Stimulated activated naive CD8-positive, alpha-beta T cell treated with anti-CD3 and anti-CD28 coated beads, Interleukin-15, Interleukin-2, amounts not matched to agents 100 U/mL and 50 U/mL, for 24 hours (primary cell): Measurements from ENCODE around the gene KRTAP5-5.
A peak's percentile ranks its signal among the peaks of the same experiment; 100 is the strongest.
"Not testable (repeated sequence)": the region's sequence is repeated elsewhere in the genome, so short reads cannot be mapped to it uniquely, and the experiment has no call there.

Source experiments
- ATAC-seq: fragments of 150-1000 bp; cut with Tn5 transposase; one replicate; pipeline ENCODE4 v1.10.0; 2021
- DNase-seq: peaks from one replicate; pipeline ENCODE4 v3.0.0; 2021

Gene KRTAP5-5, protein sequence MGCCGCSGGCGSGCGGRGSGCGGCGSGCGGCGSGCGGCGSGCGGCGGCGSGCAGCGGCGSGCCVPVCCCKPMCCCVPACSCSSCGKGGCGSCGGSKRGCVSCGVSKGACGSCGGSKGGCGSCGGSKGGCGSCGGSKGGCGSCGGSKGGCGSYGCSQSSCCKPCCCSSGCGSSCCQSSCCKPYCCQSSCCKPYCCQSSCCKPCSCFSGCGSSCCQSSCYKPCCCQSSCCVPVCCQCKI

DNA sequence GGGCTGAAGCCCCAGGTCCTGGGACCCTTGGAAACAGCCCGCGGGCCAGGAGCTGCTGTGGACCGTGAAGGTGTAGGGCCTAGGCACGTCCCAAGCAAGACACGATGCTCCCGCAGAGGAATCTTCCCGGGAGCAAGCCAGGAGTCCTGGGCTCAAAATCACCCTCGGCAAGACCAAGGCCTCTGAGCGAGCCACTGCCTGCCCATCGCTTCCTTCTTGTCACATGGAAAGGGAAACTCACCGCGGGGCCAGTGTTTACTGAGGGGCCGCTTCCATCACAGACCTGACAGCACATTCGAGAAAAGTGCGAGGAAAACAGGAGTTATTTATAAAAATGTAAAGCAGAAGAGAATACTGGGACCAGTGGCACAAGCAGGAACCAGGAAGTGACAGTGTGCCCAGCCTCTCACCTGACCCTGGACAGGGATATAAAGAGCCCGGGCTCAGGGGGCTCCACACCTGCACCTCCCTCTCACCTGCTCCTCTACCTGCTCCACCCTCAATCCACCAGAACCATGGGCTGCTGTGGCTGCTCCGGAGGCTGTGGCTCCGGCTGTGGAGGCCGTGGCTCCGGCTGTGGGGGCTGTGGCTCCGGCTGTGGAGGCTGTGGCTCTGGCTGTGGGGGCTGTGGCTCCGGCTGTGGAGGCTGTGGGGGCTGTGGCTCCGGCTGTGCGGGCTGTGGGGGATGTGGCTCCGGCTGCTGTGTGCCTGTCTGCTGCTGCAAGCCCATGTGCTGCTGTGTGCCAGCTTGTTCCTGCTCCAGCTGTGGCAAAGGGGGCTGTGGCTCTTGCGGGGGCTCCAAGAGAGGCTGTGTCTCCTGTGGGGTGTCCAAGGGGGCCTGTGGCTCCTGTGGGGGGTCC, at the start of gene KRTAP5-5:
TSS of gene KRTAP5-5 (plus strand) at position 450 of the 860 bp plus-strand sequence. CDS start at position 516, 66 bp downstream.
- no peak for DNase-seq
- ATAC-seq, result no peak

DNA sequence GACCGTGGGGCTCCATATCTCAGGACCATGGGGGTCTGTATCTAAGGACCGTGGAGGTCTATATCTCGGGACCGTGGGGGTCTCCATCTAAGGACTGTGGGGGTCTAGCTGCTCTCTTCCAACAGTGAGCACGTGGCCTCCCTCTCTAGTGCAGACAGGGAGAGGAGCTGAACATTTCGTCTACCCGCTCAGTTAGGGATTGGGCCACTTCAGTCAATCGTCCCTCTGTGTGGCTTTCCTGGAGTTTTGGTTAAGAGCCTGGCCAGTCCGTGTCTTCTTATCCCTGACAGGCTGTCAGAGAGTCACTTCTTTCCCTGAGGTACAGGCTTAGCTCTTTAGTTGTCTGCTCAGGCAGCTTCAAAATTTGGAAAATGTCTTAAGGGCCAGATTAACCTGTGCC, 47.6 kb upstream of the KRTAP5-5 start:
- ATAC-seq, result no peak
- DNase-seq, result no peak

DNA sequence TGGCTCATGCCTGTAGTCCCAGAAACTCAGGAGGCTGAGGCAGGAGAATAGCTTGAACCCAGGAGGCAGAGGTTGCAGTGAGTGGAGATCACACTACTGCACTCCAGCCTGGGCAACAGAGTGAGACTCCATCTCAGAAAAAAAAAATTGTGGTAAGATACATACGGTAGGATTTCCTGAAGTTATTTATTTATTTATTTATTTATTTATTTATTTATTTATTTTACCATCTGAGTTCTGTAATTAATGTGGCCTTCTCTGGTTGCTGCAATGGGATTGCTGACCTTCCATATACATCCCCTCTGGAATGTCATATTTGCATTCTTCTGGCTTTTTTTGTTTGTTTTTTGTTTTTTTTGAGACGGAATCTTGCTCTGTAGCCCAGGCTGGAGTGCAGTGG, 46.7 kb upstream of the KRTAP5-5 start:
- not testable (repeated sequence) for ATAC-seq

DNA sequence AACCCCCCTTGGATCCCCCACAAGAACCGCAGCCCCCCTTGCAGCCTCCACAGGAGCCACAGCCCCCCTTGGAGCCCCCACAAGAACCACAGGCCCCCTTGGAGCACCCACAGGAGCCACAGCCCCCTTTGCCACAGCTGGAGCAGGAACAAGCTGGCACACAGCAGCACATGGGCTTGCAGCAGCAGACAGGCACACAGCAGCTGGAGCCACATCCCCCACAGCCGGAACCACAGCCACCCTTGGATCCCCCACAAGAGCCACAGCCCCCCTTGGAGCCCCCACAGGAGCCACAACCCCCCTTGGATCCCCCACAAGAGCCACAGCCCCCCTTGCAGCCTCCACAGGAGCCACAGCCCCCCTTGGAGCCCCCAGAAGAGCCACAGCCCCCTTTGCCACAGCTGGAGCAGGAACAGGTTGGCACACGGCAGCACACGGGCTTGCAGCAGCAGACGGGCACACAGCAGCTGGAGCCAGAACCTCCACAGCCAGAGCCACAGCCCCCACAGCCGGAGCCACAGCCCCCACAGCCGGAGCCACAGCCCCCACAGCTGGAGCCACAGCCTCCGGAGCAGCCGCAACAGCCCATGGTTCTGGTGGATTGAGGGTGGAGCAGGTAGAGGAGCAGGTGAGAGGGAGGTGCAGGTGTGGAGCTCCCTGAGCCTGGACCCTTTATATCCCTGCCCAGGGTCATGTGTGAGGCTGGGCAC, 44.8 kb upstream of the KRTAP5-5 start, which contains the start of gene KRTAP5-1:
TSS of gene KRTAP5-1 (minus strand) at position 623 of the 710 bp plus-strand sequence. CDS start at position 589, 34 bp downstream.
- not testable (repeated sequence) for DNase-seq, ATAC-seq

More for the DNA sequence above, 46.7 kb upstream of the KRTAP5-5 start:
- DNase-seq, result not testable (repeated sequence)

DNA sequence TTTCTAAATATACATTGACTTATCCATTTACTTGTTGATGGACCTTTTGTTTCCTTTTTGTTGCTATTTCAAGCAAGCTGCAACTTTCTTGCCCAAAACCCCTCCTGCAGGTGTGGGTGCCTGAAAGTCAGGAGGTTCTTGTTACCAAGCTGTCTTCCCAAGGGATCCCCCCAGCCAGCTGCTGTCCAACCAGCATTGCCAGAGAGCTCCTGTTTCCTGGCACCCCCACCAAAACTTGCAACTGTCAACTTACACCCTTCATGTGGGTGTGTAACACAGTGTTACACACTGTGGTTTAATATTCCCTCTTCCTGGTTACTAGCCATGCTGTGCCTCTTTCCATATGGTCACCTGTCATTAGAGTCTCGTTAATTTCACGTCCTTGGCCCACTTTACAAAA, 42.9 kb upstream of the KRTAP5-5 start:
- ATAC-seq (no peak), DNase-seq (no peak)

DNA sequence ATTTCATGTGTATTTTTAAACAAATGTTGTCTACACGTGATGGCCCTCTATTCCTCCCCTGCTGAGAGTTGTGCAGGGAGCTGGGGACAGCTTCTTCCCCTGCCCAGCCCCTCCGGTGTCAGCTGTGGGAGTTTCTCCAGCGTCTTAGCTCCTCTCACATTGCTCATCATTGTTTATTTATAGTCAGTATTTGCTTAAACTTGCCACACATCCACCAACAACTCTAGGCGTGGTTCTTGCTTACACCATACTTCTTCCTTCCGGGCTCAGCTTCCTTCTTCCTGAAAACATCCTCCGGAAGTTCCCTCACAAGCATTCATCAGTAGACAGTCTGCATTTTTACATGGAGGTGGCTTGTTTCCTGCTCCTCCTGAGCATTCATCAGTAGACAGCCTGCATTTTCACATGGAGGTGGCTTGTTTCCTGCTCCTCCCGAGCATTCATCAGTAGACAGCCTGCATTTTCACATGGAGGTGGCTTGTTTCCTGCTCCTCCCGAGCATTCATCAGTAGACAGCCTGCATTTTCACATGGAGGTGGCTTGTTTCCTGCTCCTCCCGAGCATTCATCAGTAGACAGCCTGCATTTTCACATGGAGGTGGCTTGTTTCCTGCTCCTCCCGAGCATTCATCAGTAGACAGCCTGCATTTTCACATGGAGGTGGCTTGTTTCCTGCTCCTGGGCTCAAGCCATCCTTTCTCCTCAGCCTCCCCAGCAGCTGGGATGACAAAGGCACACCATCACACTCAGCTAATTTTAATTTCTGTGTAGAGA, 40.2 kb upstream of the KRTAP5-5 start:
- ATAC-seq, DNase-seq: not testable (repeated sequence)

DNA sequence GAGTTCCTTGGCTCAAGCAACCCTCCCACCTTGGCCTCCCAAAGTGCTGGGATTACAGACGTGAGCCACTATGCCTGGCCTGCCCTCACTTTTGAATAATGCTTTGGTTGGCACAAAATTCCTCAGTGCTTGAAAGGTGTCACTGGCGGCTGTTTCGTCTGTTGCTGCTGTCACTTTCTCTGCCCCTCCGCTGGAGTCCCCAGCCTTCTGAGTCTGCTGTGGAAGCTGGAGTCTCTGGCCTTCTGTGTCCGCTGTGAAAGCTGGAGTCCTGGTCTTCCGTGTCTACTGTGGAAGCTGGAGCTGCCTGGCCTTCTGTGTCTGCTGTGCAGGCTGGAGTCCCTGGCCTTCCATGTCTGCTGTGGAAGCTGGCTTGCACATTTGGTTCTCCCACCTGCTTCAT, 39.6 kb upstream of the KRTAP5-5 start:
- DNase-seq, result no peak

DNA sequence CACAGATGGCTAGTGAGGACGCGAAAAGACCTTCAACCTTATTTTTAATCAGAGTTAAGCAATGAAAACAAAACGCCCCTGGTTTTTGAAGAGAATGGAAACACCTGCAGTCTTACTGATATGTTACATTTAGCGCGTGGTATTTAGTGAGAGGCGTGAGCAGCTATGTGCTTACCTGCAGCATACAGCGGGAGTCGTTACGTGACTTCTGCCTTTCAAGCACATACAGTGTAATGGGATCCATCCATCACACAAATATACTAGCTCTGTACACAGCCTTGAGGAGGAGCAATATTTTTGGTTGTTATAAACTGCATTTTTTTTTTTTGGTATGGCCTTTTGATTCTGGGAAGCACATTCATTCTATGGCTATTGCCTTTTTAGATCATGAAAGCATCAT, 36.9 kb upstream of the KRTAP5-5 start:
- DNase-seq (no peak), ATAC-seq (no peak)

More for the DNA sequence above, 39.6 kb upstream of the KRTAP5-5 start:
- ATAC-seq, result no peak

DNA sequence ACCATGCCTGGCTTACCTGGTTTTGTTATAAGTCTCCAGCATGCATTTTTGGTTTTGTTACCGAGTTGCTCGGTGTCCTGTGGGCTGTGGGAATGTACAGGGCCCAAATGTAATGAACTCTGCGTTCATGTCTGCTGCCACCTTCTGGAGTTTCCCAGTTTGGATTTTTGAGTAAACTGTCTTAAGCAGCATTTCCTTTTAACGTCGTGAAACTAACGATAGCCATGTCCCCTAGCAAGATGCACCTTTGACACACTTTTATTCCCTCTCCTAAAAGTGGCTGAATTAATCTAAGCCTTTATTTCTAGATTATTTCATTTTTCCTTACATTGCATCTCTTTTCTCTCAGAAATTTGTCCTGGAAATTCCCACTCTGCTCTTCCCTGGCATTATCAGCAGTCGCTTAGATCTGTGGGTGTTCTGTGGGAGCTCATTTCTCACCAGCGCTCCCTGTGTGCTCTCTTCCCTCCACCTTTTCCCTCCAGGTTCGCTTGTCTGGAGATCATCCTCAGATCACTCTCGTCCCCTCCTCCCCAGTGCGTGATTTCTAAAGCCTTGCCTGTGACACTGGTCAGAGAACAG, 33.5 kb upstream of the KRTAP5-5 start:
- ATAC-seq, DNase-seq: not testable (repeated sequence)

DNA sequence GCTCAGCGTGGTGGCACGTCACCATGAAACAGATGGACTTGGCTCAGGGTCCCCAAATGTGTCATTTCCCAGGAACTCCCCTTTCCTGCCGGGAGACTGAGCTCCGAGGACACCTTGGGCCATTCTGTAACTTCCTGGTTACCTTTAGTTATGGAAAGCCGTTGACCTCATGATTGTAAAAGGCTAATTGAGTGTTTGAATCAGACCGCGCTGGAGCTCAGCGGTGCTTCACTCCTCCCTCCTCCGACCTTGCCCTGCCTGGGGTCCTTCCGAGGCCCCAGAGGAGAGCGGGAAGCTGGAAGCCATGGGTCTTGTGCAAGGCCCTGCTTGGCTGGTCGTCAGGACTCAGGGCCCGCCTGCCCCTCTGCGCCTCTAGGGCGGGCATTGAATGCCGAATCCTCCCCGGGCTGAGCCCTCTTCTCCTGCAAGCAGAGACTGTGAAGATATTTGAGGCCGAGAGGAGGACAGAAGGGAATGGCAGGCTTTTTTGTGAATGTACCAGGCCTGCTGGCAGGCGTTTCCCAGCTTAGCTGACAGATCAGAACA, 32.9 kb upstream of the KRTAP5-5 start:
- ATAC-seq, result not testable (repeated sequence)

DNA sequence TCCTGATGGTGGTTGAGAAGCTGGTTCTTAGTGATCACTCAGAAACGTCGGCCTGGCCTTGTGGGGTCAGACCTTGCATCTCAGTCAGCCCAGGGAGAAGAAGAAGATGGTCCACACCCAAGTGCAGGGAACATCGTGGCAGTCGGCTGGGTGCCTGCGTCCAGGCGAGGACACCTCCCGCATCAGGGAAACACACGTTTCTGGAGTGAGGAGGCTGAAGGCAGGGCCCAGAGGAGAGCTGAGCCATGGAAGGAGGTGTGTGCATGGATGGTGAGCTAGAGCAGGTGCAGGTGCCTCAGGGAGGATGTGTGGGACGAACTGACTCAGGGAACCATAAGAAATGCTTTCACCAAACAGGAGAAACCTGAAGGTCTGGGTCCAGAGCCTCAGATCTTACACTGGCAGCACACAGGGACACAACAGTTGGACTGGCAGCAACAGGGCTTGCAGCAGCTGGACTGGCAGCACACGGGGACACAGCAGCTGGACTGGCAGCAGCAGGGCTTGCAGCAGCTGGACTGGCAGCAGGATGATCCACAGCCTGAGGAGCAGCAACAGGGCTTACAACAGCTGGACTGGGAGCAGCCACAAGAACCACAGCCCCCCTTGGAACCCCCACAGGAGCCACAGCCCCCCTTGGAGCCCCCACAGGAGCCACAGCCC, 32.1 kb upstream of the KRTAP5-5 start:
- no peak for DNase-seq
- no peak for ATAC-seq

More for the DNA sequence above, 32.9 kb upstream of the KRTAP5-5 start:
- not testable (repeated sequence) for DNase-seq

DNA sequence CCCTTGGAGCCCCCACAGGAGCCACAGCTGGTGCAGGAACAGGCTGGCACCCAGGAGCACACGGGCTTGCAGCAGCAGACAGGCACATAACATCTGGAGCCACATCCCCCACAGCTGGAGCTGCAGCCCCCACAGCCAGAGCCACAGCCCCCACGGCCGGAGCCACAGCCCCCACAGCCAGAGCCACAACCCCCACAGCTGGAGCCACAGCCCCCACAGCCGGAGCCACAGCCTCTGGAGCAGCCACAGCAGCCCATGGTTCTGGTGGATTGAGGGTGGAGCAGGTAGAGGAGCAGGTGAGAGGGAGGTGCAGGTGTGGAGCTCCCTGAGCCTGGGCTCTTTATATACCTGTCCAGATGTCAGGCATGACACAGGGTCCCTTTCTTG, 31.6 kb upstream of the KRTAP5-5 start, which contains the start of gene KRTAP5-2:
TSS of gene KRTAP5-2 (minus strand) at position 301 of the 387 bp plus-strand sequence. CDS start at position 257, 44 bp downstream.
- DNase-seq (no peak), ATAC-seq (no peak)

DNA sequence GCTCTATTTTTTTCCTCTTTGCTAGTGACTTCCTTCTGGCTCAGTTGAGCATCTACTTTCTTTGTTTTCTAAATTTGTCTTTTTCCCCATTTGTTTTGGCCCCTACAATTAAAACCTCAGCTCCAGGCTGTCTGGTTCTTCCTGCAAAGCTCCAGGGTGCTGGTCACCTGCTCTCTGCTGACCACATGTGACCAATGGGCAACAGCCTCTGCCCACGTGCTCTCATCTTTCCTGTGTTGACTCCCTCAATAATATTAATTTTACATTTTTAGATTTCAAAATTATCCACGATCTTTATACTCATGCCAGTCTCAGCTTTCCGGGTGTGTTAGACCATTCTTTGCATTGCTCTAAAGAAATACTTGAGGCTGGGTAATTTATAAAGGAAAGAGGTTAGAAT, 31.2 kb upstream of the KRTAP5-5 start:
- ATAC-seq, DNase-seq: not testable (repeated sequence)

DNA sequence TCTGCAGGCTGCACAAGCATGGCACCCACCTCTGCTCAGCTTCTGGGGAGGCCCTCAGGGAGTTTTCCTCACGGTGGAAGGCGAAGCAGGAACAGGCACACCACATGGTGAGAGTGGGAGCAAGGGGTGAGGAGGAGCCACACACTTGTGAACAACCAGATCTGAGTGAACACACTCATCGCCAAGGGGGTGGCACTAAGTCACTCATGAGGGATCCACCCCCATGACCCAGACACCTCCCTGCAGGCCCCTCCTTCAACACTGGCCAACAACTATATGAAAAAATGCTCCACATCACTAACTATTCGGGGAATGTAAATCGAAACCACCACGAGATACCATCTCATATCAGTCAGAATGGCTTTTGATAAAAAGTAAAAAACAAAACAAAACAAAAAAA, 30.8 kb upstream of the KRTAP5-5 start:
- ATAC-seq (no peak), DNase-seq (no peak)

DNA sequence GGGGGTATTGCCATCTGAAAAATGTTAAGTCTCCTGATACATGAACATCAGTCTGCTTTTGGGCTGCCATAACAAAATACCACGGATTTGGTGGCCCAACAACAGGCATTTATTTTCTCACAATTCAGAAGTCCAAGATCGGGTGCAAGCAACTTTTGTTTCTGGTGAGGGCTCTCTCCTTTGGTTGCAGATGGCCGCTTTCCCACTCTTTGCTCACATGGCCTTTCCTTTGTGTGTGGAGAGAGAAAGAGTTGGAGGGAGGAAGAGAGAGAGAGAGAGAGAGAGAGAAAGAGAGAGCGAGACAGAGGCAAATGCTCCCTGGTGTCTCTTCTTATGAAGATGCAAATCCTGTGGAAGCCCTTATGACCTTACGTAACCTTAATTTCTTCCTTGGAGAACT, 28.9 kb upstream of the KRTAP5-5 start:
- DNase-seq (no peak), ATAC-seq (no peak)

DNA sequence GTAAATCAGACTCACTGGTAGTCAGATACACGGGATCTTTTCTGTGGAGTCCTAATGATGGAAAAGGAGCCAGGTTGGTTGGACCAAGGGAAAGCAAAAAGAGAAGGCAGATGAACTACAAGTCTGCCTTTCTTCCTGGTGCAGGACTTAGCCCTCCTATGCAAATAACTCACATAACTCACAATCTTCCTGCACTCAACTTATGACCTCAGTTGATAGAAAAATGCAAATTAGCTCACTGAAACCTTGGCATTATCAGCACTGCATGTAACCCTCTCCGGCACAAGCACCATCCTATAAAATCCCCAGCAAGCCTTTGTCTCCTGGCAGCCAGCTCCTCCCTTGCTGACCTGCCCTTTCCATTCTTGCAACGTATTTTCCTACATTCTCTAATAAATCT, 27.9 kb upstream of the KRTAP5-5 start:
- not testable (repeated sequence) for DNase-seq, ATAC-seq

DNA sequence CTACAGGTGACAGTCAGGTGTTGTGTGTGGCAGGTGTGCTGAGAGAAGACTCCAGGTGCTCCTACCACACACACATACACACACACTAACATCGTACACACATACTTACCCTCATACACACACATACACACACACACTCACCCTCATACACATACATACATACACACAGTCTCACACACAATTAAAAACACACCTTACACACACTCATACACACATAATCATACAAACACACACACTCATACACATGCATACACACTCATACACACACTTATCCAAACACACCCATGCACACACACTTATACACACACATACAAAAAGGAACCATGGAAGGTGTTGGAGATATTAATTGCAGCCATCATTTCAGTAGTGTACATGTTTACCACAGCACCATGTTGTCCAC, 25.9 kb upstream of the KRTAP5-5 start:
- no peak for DNase-seq
- no peak for ATAC-seq

DNA sequence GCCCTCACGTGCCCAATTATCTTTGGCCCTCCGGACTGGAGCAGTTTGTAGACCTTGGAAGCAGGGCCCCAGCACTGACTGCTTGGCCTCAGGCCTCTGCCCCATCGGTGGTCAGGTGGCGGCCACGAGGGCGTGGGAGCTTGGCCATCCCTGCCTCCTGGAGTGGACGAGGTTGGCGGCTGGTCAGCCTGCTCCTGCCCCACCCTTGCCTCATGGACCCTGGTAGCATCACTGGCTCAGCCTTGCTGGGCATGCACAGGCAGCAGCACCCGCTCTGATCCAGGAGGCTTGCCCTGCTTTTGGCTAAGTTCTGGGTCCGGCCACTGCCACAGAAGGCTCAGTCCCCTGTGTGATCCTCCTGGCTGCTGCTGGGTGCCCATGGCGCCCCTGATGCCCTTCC, 25.4 kb upstream of the KRTAP5-5 start:
- no peak for ATAC-seq

DNA sequence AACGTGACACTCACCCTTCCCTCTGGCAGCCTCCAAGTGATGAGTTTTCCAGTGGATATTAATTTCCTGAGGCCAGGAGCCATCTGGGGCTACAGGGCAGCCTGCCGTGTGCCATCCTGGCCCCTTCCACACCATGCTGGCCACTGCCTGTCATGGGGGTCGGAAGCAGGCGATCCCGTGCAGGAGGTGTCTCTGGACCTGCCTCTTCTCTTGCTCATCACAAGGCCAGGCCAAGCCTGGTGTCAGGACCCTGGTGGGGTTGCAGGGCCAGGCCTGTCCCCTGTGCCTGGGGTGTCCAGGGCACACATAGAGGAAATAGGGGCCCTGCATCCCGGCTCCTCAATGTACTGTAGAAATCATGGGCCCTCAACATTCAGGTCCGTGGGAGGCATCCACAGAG, 24.9 kb upstream of the KRTAP5-5 start:
- DNase-seq, result no peak
- no peak for ATAC-seq

More for the DNA sequence above, 25.4 kb upstream of the KRTAP5-5 start:
- no peak for DNase-seq

DNA sequence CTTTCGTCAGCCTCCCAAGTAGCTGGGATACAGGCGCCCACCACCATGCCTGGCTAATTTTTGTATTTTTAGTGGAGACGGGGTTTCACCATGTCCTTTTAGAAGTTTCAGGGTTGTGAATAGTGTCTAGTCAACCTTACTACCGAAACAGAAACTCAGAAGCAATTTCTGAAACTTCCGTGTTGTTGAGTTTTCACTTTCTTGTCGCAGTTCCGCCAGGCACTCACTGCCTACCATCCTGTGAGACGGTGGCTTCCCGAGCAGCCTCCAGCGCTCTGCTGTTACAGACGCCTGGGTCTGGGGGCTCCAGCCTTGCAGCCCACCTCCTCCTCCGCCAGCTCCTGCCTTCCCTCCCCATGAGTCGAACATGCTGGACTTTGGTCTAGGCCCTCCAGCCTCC, 23.7 kb upstream of the KRTAP5-5 start:
- not testable (repeated sequence) for DNase-seq
- peak; percentile 23 for ATAC-seq
